ENCODE results near the gene PINLYP.

- TF ChIP-seq, protein P1, sequence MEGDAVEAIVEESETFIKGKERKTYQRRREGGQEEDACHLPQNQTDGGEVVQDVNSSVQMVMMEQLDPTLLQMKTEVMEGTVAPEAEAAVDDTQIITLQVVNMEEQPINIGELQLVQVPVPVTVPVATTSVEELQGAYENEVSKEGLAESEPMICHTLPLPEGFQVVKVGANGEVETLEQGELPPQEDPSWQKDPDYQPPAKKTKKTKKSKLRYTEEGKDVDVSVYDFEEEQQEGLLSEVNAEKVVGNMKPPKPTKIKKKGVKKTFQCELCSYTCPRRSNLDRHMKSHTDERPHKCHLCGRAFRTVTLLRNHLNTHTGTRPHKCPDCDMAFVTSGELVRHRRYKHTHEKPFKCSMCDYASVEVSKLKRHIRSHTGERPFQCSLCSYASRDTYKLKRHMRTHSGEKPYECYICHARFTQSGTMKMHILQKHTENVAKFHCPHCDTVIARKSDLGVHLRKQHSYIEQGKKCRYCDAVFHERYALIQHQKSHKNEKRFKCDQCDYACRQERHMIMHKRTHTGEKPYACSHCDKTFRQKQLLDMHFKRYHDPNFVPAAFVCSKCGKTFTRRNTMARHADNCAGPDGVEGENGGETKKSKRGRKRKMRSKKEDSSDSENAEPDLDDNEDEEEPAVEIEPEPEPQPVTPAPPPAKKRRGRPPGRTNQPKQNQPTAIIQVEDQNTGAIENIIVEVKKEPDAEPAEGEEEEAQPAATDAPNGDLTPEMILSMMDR (IDR thresholded peaks at IDR 0.05), result no peak
- TF ChIP-seq POLR2A (IDR thresholded peaks at IDR 0.05) (no peak), EP300 (IDR thresholded peaks at IDR 0.05) (no peak)
Measured at GRCh38 chr19:43551399-43552197, 24.0 kb upstream of the PINLYP start.

All from tibial nerve (tissue), 4 donors.